Choroid plexus epithelial cell (primary cell): ENCODE results near the gene UFSP2.

ENCODE experiments used
- DNase-seq: peaks from one replicate; pipeline ENCODE4 v3.0.0-alpha.2; 2010; ENCODE audit warnings: low read depth
- H3K4me3 ChIP-seq: 2 replicates; pipeline ENCODE4 v1.5.1; 2011; ENCODE audit warnings: low read depth, mild to moderate bottlenecking, control low read depth, low read length, moderate library complexity
- TF ChIP-seq, protein P1 (sequence below): conservative IDR thresholded peaks from 2 replicates; pipeline ENCODE4 v1.5.1; 2011; ENCODE audit warnings: low read depth, mild to moderate bottlenecking, control low read depth, inconsistent platforms, low read length, moderate library complexity

The UFSP2 gene

DNA sequence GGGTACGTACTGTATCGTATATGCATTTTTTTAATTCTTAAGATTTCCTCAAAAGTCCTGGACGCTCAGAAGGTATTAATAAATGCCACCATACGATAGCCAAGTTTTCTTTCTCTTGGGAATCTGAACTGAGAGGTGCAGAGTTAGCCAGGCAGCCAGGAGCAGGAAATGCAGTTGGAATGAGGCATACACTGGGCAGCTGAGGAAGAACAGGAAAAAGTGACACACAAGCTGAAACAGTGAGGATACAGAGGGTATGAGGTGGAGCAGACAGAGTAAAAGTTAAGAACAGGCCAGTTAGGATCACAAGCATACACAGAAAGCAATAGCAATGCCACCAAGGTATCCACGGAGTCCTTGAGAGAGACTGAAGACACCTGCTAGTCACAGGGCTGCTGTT, 13.4 kb downstream of the UFSP2 start:
- H3K4me3 ChIP-seq: no peak overlapping the region
- DNase-seq: no peak
- TF ChIP-seq, protein P1, sequence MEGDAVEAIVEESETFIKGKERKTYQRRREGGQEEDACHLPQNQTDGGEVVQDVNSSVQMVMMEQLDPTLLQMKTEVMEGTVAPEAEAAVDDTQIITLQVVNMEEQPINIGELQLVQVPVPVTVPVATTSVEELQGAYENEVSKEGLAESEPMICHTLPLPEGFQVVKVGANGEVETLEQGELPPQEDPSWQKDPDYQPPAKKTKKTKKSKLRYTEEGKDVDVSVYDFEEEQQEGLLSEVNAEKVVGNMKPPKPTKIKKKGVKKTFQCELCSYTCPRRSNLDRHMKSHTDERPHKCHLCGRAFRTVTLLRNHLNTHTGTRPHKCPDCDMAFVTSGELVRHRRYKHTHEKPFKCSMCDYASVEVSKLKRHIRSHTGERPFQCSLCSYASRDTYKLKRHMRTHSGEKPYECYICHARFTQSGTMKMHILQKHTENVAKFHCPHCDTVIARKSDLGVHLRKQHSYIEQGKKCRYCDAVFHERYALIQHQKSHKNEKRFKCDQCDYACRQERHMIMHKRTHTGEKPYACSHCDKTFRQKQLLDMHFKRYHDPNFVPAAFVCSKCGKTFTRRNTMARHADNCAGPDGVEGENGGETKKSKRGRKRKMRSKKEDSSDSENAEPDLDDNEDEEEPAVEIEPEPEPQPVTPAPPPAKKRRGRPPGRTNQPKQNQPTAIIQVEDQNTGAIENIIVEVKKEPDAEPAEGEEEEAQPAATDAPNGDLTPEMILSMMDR: no peak

DNA sequence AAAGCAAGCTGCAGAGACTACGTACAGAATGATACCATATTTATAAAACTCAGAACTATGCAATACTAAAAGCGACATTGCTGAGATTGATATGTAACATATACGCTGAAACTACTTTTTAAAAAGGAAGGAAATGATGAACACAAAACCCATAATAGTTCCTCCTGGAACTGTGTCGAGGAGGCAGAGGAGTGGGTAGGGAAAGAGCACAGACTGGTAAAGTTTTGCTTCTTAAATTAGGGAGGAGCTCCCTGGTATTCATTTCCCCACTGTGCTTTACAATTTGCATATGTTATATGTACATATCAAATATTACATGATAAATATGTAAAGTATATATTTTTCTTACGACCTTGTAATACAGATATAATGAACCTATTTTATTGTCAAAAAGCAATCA, 13.9 kb downstream of the UFSP2 start:
- TF ChIP-seq, protein P1: no peak
- H3K4me3 ChIP-seq: no peak overlapping the region
- no peak for DNase-seq

DNA sequence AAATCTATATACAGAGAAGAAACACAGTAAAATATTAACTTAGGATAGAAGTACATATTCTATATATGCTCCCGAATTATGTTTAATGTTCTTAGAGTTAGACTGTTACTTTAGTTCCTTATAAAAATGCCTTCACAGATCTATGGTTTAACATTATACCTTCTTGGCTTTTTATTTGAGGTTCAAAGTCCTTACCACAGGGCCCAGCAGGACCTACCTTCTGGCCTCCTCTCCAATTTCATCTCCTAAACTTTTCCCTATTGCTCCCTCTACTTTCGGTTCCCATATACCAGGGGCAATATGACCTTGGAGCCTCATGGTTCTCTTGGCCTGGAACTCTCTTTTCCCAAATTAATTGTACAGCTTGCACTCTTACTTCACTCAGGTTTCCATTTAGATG, 17.3 kb downstream of the UFSP2 start:
- H3K4me3 ChIP-seq: no peak overlapping the region
- TF ChIP-seq, protein P1: no peak
- DNase-seq: no peak

DNA sequence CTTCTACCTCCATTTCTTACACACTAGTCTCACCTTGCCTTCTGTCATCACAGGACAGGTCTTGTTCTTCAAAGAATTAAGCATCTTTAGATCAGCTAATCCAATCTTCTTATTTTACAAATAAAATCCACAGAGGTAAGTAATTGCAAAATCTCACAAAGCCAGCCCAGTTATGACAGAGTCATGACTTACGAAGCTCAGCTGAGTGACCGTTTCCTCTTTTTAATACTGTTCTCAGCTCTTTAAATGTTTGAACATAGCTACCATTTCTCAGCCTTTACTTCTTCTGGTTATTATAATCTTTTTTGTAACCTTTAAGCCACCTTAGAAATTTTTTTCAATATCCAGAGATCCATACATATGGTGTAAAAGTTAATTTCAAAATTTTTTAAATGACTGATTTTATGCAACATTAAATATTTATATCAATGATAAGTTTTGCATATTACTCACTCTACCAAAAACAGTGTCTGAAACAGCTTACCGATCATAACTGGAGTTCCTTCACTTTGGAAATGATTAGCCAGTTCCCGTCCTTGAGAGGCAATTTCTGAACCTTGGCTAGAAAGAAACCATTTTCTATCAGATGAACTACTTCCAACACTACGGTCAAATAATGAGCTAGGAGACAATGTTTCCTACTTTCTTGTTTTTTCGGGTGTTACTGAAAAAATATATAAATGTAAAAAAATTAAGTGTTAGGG, 20.3 kb downstream of the UFSP2 start:
- TF ChIP-seq, protein P1: no peak
- DNase-seq: no peak
- no peak overlapping the region for H3K4me3 ChIP-seq

DNA sequence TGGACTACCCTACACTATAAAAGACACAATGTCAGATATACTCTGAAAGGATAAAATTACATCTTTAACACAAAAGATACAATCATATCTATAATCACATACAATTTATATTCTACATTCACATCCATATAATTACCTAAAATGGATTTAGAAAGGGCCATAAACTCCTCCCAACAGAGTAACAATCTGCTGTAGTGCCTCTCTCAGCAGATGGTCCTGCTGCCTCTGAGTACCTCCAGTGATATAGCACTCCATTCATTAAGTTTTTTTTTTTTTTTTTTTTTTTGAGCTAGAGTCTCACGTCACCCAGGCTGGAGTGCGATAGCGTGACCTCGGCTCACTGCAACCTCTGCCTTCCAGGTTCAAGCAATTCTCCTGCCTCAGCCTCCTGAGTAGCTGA, 21.7 kb downstream of the UFSP2 start:
- TF ChIP-seq, protein P1: no peak
- H3K4me3 ChIP-seq: no peak overlapping the region
- DNase-seq: no peak

DNA sequence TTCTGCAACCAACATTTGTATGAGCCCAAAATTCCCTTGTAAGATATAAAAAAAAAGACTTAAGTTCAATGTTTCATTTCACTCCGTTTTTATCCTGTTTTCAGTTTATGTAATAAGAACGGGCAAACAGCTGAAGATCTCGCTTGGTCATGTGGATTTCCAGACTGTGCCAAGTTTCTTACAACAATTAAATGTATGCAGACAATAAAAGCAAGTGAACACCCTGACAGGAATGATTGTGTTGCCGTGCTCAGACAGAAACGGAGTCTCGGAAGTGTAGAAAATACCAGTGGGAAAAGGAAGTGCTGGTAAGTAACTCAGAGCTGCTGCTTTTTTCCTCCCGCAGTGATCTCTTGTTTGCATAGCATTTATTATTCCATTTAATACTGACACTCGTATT, 26.3 kb downstream of the UFSP2 start:
- H3K4me3 ChIP-seq: no peak overlapping the region
- DNase-seq: no peak
- TF ChIP-seq, protein P1: no peak

DNA sequence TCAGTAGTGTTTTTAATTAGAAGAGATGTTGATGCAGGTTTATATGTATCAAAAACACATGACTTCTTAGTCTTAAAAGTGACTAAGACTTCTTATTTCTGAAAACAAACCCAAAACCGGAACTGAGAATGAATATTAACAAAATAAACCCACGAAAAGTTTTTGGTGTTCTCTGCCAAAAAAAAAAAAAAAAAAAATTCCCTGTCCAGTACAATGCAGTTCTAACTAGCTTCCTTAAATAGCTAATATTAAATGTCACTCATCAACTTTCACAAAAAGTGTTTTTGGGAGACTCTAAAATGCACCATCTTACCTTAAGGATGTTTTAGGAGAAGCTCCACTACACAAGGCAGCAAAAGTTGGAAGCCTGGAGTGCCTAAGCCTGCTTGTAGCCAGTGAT, 27.1 kb downstream of the UFSP2 start:
- no peak for DNase-seq
- no peak overlapping the region for H3K4me3 ChIP-seq
- TF ChIP-seq, protein P1: no peak
